Mesenchymal stem cell (in vitro differentiated cells and primary cell): Measurements from ENCODE around the gene MEGF9.
A peak's percentile ranks its signal among the peaks of the same experiment; 100 is the strongest.

Experiments
- DNase-seq: peaks from one replicate; pipeline ENCODE4 v3.0.0-alpha.2; 2013
- H2AFZ ChIP-seq: one replicate; pipeline ENCODE4 v1.6.1; 2013; ENCODE audit warnings: low read depth, mild to moderate bottlenecking, control low read depth, inconsistent platforms, low read length, moderate library complexity
- H2AK5ac ChIP-seq: 2 replicates; pipeline ENCODE4 v1.6.1; 2013; ENCODE audit warnings: low read length, moderate library complexity, mild to moderate bottlenecking, inconsistent platforms; ENCODE audit not compliant: severe bottlenecking
- H2BK120ac ChIP-seq: one replicate; pipeline ENCODE4 v1.6.1; 2013; ENCODE audit warnings: low read depth, mild to moderate bottlenecking, inconsistent platforms, low read length, moderate library complexity
- H2BK12ac ChIP-seq, 2 experiments: one replicate each; pipeline ENCODE4 v1.6.1; 2013; ENCODE audit warnings: inconsistent platforms in 2 of 2, low read length in 2 of 2, mild to moderate bottlenecking in 2 of 2, moderate library complexity in 2 of 2, control low read depth in 1 of 2
- H2BK15ac ChIP-seq: one replicate; pipeline ENCODE4 v1.6.1; 2013; ENCODE audit warnings: mild to moderate bottlenecking, low read depth, inconsistent platforms; ENCODE audit not compliant: poor library complexity, severe bottlenecking
- H2BK5ac ChIP-seq: 2 replicates; pipeline ENCODE4 v1.6.1; 2013; ENCODE audit warnings: low read depth, mild to moderate bottlenecking, low read length, control low read depth, inconsistent platforms; ENCODE audit not compliant: poor library complexity, severe bottlenecking
- H3K14ac ChIP-seq, 2 experiments: one replicate each; pipeline ENCODE4 v1.6.1; 2013; ENCODE audit warnings: inconsistent platforms in 2 of 2, low read length in 2 of 2, control low read depth in 1 of 2, mild to moderate bottlenecking in 1 of 2, moderate library complexity in 1 of 2
- H3K18ac ChIP-seq, 2 experiments: one replicate each; pipeline ENCODE4 v1.6.1; 2013; ENCODE audit warnings: inconsistent platforms in 2 of 2, low read length in 2 of 2, control low read depth in 1 of 2, low read depth in 1 of 2, mild to moderate bottlenecking in 1 of 2
- H3K23ac ChIP-seq, 2 experiments: one replicate each; pipeline ENCODE4 v1.6.1; 2013; ENCODE audit warnings: inconsistent platforms in 2 of 2, low read length in 2 of 2, mild to moderate bottlenecking in 2 of 2, moderate library complexity in 2 of 2, control low read depth in 1 of 2
- H3K27ac ChIP-seq: 2 replicates; pipeline ENCODE4 v1.5.1; 2013; ENCODE audit warnings: mild to moderate bottlenecking, moderate library complexity, low read length, control low read depth, inconsistent platforms; ENCODE audit not compliant: poor library complexity, severe bottlenecking
- H3K27me3 ChIP-seq, 2 experiments: 2 replicates each; pipeline versions ENCODE4 v1.6.1 to v1.7.0; 2013; ENCODE audit warnings: low read length in 2 of 2, mild to moderate bottlenecking in 2 of 2, moderate library complexity in 2 of 2, control low read depth in 1 of 2, inconsistent platforms in 1 of 2; ENCODE audit not compliant: control insufficient read depth in 1 of 2, insufficient read depth in 1 of 2
- H3K36me3 ChIP-seq, 2 experiments: 2 replicates each; pipeline versions ENCODE4 v1.6.1 to v1.7.0; 2013; ENCODE audit warnings: low read length in 2 of 2, control low read depth in 1 of 2, inconsistent platforms in 1 of 2, low read depth in 1 of 2, mild to moderate bottlenecking in 1 of 2; ENCODE audit not compliant: insufficient read depth in 2 of 2, control insufficient read depth in 1 of 2
- H3K4ac ChIP-seq, 2 experiments: one replicate each; pipeline ENCODE4 v1.6.1; 2013; ENCODE audit warnings: inconsistent platforms in 2 of 2, low read length in 2 of 2, mild to moderate bottlenecking in 2 of 2, moderate library complexity in 2 of 2, control low read depth in 1 of 2, low read depth in 1 of 2
- H3K4me1 ChIP-seq: 2 replicates; pipeline ENCODE4 v1.6.1; 2013; ENCODE audit warnings: low read depth, low read length, control low read depth; ENCODE audit not compliant: control insufficient read depth, insufficient read depth
- H3K4me2 ChIP-seq: 2 replicates; pipeline ENCODE4 v1.6.1; 2013; ENCODE audit warnings: low read length, mild to moderate bottlenecking, inconsistent platforms; ENCODE audit not compliant: poor library complexity, severe bottlenecking
- H3K4me3 ChIP-seq, 2 experiments: 2 replicates each; pipeline versions ENCODE4 v1.5.1 to v1.7.0; 2013; ENCODE audit warnings: low read length in 2 of 2, mild to moderate bottlenecking in 2 of 2, control low read depth in 1 of 2, low read depth in 1 of 2; ENCODE audit not compliant: insufficient read depth in 1 of 2
- H3K79me1 ChIP-seq: replicated peaks from 2 replicates; pipeline ENCODE4 v1.6.1; 2013; ENCODE audit warnings: mild to moderate bottlenecking, control low read depth, low read length, inconsistent platforms; ENCODE audit not compliant: poor library complexity, severe bottlenecking
- H3K9ac ChIP-seq: 2 replicates; pipeline ENCODE4 v1.7.0; 2013; ENCODE audit warnings: mild to moderate bottlenecking, low read length, moderate library complexity
- H3K9me3 ChIP-seq: 2 replicates; pipeline ENCODE4 v1.7.0; 2013; ENCODE audit warnings: mild to moderate bottlenecking, low read length; ENCODE audit not compliant: control insufficient read depth
- H4K8ac ChIP-seq: one replicate; pipeline ENCODE4 v1.6.1; 2013; ENCODE audit warnings: inconsistent platforms, mild to moderate bottlenecking, low read length, moderate library complexity
- H4K91ac ChIP-seq: one replicate; pipeline ENCODE4 v1.6.1; 2013; ENCODE audit warnings: mild to moderate bottlenecking, low read length, inconsistent platforms
- WGBS: methylation state at CpG from one replicate; pipeline ENCODE4 v1.1.7; 2013; ENCODE audit warnings: mixed read lengths; 5-methylcytosine and 5-hydroxymethylcytosine counted together

MEGF9 gene

DNA sequence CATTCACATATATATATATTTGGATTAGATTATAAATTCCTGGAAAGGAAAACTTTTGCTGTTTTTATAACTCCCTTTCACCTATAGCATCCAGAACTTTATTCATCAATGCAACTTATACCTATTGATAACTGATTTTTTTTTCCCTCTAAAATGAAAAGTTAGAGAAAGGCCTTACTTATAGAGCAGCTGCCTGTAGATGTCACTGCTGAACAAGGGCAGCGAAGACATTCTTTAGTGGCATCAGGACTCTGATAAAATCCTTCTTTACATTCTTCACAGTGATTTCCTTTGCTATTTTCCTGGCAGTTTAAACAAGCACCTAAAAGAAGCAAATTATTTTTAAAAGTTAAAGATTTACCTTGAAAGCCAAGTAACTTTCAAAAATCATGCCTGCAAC, 102.1 kb downstream of the MEGF9 start:
- H3K4me2 ChIP-seq = no peak overlapping the region
- H3K36me3 ChIP-seq = peaks cover 3 to 13% of the 10 kb centered on the region in 2 experiments
- no peak overlapping the region for H4K91ac ChIP-seq
- no peak overlapping the region for H2AK5ac ChIP-seq
- H3K79me1 ChIP-seq = peaks cover 9% of the 10 kb centered on the region
- H3K27me3 ChIP-seq = no peaks in the 10 kb centered on the region
- H3K9me3 ChIP-seq = no peaks in the 10 kb centered on the region
- H2BK120ac ChIP-seq = no peak overlapping the region
- no peak overlapping the region for H2BK12ac ChIP-seq
- H3K9ac ChIP-seq = no peak overlapping the region
- H3K18ac ChIP-seq = no peak overlapping the region
- H2BK15ac ChIP-seq = no peak overlapping the region
- no peak overlapping the region for H3K23ac ChIP-seq
- no peak overlapping the region for H3K27ac ChIP-seq
- H3K4me1 ChIP-seq = no peaks in the 10 kb centered on the region
- no peak overlapping the region for H4K8ac ChIP-seq
- no peak overlapping the region for H3K4ac ChIP-seq
- no peak overlapping the region for H3K4me3 ChIP-seq
- H3K14ac ChIP-seq = no peak overlapping the region
- no peak for DNase-seq
- no peak overlapping the region for H2BK5ac ChIP-seq
- 100% methylated on average over 1 of the region's 1 CpG for WGBS
- H2AFZ ChIP-seq = no peak overlapping the region

DNA sequence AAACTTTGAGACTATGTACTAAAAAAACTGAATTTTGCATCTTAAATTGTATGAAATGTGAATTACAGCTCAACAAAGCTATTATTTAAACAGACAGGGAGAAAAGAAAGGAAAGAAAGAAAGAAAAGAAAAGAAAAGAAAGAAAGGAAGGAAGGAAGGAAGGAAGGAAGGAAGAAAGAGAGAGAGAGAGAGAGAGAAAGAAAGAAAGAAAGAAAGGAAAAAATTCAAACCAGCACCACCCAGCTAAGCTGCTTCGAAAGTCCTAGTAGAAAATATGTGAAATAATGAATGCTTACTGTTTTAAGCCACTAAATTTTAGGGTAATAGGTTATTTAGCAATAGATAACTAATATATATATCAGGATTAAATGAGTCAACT, 102.6 kb downstream of the MEGF9 start:
- Histone ChIP-seq H2AK5ac (no peak overlapping the region), H3K14ac (no peak overlapping the region), H3K9ac (no peak overlapping the region), H2AFZ (no peak overlapping the region), H2BK5ac (no peak overlapping the region), H4K8ac (no peak overlapping the region), H3K79me1 (peaks cover 9% of the 10 kb centered on the region), H3K18ac (no peak overlapping the region), H2BK15ac (no peak overlapping the region), H3K4me3 (no peak overlapping the region), H2BK12ac (no peak overlapping the region), H2BK120ac (no peak overlapping the region), H3K27me3 (no peaks in the 10 kb centered on the region), H3K4me1 (no peaks in the 10 kb centered on the region), H3K36me3 (peaks cover 3 to 18% of the 10 kb centered on the region in 2 experiments), H3K4me2 (no peak overlapping the region), H3K23ac (no peak overlapping the region), H3K27ac (no peak overlapping the region), H3K4ac (no peak overlapping the region), H4K91ac (no peak overlapping the region), H3K9me3 (no peaks in the 10 kb centered on the region)
- DNase-seq = no peak
- WGBS = 67% methylated on average over 1 of the region's 1 CpG

DNA sequence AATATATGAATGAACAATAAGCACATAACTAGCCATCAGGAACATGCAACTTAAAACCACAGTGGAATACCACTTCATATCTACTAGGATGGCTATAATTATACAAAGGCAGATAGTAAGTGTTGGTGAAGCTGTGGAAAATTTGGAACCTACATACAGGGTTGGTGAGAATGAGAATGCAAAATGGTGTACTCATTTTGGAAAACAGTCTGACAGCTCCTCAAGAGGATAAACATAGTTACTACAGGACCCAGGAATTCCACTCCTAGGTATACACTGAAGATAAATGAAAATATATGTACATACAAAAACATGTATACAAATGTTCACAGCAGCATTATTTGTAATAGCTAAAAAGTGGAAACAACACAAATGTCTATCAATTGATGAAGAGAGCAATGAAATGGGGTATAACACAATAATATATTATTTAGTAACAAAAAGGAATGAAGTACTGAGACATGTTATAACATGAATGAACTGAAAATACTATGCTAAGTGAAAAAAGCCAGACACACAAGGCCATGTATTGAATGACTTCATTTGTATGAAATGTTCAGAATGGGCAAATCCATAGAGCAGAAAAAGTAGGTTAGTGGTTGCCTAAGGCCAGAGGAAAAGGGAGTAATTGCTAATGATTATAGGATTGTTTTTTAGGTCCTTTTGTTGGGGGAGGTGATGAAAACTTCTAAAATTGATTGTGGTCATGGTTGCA, 103.1 kb downstream of the MEGF9 start:
- H3K18ac ChIP-seq = no peak overlapping the region
- H3K36me3 ChIP-seq = peaks cover 3 to 23% of the 10 kb centered on the region in 2 experiments
- H2BK5ac ChIP-seq = no peak overlapping the region
- H3K14ac ChIP-seq = no peak overlapping the region
- no peak overlapping the region for H2AFZ ChIP-seq
- H3K79me1 ChIP-seq = peaks cover 9% of the 10 kb centered on the region
- H3K4me2 ChIP-seq = no peak overlapping the region
- no peaks in the 10 kb centered on the region for H3K27me3 ChIP-seq
- H4K91ac ChIP-seq = no peak overlapping the region
- H3K4me3 ChIP-seq = no peak overlapping the region
- H3K23ac ChIP-seq = no peak overlapping the region
- H4K8ac ChIP-seq = no peak overlapping the region
- H3K27ac ChIP-seq = peak overlapping the region; percentile 38
- H2BK120ac ChIP-seq = no peak overlapping the region
- H2AK5ac ChIP-seq = no peak overlapping the region
- no peaks in the 10 kb centered on the region for H3K9me3 ChIP-seq
- no peak overlapping the region for H3K4ac ChIP-seq
- no peak for DNase-seq
- H2BK12ac ChIP-seq = no peak overlapping the region
- H3K4me1 ChIP-seq = no peaks in the 10 kb centered on the region
- no peak overlapping the region for H3K9ac ChIP-seq
- H2BK15ac ChIP-seq = no peak overlapping the region

DNA sequence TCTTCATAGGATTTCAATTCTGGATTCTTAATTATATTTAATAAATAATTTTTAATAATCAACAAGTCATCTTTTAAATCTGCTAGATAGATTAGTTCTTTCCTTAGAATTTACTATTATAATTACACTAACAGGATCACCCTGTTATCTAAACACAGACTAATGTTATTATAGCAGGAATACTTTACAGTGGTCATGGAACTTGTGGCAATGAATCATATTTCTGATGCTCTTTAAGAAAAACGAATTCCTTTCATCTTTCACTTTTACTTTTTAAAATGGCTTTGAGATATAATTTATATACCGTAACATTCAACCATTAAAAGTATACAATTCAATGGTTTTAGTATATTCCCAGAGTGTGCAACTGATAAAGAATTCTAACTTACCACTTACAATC, 104.6 kb downstream of the MEGF9 start:
- Histone ChIP-seq H2BK12ac (no peak overlapping the region), H3K18ac (no peak overlapping the region), H2BK5ac (no peak overlapping the region), H3K14ac (no peak overlapping the region), H3K9me3 (no peaks in the 10 kb centered on the region), H3K27ac (no peak overlapping the region), H3K27me3 (no peaks in the 10 kb centered on the region), H3K79me1 (peaks cover 7% of the 10 kb centered on the region), H4K91ac (no peak overlapping the region), H2AK5ac (no peak overlapping the region), H3K9ac (no peak overlapping the region), H3K4me2 (no peak overlapping the region), H3K4ac (no peak overlapping the region), H4K8ac (no peak overlapping the region), H2AFZ (no peak overlapping the region), H3K23ac (no peak overlapping the region), H3K4me3 (no peak overlapping the region), H2BK120ac (no peak overlapping the region), H3K4me1 (no peaks in the 10 kb centered on the region), H2BK15ac (no peak overlapping the region), H3K36me3 (peaks cover 6 to 34% of the 10 kb centered on the region in 2 experiments)
- no CpG with 5 or more reads among the region's 2 CpGs for WGBS
- DNase-seq = no peak
